HG03342 (cell line): ENCODE results near the gene STK38L.

ENCODE experiments used
- ATAC-seq: cut with Tn5 transposase; IDR thresholded peaks from one replicate; pipeline ENCODE4 v1.9.1; 2021; ENCODE audit warnings: mild to moderate bottlenecking, moderate library complexity; ENCODE audit not compliant: unreplicated experiment

The STK38L gene

DNA sequence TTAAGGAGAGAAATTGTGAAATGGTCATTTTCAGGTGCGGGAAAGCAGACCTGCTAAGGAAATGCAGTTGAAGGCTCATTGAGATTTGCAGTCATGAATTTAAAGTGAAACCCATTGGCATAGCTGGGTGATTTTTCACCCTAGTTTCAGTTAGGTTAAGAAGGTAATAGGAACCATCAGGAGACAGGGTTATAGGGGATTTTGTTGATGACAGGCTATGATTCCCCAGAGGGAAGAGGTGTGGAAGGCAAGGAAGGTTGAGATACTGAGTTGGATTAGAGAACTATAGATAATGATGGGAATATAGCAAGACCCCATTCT lies 65.9 kb downstream of the STK38L start:
- no peak for ATAC-seq

GRCh38 chr12:27316947-27317346 lies 72.9 kb downstream of the STK38L start:
- no peak for ATAC-seq

DNA sequence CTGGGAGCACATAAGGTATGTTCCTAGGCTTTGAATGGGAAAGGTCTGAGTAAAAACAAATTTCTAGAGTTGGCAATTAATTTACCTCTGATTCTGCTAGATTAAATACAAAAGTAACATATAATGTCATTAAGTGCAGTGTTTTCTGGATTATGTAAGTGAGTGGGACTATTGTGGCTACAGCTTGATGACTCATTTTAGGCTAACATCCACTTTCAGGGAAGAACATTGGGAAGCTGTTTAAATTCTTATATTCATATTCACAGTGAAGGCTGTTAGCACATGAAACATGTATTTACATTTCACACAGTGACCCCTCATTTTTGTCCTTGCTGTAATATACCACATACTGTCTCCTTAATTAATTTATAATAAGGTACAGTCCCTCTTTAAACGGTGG lies 75.3 kb downstream of the STK38L start:
- no peak for ATAC-seq

DNA sequence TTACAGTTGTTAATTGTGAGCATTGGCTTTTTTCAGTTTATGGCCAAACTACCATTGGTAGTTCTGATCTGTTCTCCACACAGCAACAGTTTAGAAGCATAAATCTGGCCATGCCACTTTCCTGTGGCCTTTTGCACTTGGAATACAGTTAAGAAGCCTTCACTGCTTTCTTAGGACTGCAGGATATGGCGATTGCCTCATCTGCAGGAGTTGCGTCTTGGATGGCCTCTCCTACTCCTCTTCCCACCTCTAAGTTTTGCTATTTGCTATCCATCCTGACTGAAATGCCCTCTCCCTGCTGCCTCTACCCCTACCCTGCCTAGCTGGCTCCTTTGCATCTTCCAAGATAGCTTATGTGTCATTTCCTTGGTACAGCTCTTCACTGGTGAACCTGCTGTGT lies 75.8 kb downstream of the STK38L start:
- ATAC-seq: no peak

- no peak for ATAC-seq
Observed at GRCh38 chr12:27324530-27324929, 80.4 kb downstream of the STK38L start.

DNA sequence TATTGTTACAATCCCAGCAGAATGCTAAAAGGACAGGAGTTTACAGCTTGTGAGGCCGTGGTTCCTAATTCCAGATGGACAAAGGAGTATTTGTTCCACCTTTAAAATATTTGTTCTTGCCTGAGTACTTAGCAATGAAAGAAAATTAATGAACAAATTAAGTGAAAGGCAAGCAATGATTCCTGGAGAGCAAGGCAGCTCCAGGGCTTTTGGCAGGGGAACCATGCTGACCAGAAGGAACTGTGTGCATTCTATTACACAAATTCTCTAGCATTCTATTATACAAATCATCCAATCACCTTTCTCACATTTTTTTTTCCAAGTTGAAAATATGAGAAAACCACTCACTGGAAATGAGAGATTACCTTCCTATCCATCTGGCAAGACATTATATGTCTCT lies 86.8 kb downstream of the STK38L start:
- ATAC-seq: no peak

- peak; percentile 45 for ATAC-seq
Observed at GRCh38 chr12:27331291-27331926, 87.3 kb downstream of the STK38L start.

GRCh38 chr12:27331927-27332324 lies 87.8 kb downstream of the STK38L start:
- ATAC-seq: no peak

DNA sequence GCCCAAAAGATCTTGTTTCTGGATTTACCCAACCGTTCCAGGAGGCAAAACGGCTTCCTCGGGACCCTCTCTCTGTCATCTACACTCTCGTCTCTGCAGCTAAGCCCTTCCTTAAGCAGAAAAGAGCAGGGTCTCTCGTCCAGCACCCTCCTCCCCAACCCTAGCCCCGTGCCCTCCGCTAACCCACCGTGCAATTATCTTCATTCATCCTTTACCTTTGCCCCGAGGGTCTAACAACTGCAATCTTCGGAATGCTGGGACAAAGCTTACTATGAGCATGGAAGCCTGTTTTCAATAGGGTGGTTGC lies 88.3 kb downstream of the STK38L start:
- peak; percentile 0 for ATAC-seq

GRCh38 chr12:27332714-27333402 lies 88.8 kb downstream of the STK38L start, which contains the start of gene BMAL2:
Gene BMAL2 (plus strand): TSS chr12:27332836. CDS start chr12:27333073, 237 bp downstream.
- ATAC-seq: peak; percentile 35

DNA sequence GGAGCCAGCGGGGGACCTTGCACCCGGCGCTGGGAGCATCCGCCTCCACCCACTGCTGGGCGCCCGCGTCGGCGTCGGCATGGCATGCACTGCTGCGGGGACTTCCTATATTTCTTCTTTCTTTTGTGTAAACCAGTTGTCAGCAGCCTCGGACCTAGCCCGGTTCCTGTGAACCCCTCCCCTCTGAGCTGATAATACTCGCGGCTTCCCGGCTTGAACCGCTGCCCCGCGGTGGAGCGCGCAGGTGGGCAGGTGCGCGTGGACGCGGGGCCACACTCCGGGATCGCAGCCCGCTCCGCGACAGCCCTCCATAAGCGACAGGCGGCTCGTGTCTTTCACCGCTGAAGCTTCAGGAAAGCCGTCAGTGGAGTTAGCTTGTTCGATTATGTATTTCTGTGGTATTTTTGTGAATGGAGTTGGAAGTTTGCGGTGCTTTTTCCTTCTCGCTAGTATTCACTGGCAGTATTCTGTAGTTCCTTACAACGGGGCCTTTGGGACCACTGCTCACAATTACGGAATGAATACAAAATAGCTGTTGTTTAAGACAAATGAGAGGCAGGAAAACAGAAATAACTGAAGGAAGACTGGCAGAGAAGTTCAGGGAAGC lies 89.4 kb downstream of the STK38L start:
- peak; percentile 26 for ATAC-seq

DNA sequence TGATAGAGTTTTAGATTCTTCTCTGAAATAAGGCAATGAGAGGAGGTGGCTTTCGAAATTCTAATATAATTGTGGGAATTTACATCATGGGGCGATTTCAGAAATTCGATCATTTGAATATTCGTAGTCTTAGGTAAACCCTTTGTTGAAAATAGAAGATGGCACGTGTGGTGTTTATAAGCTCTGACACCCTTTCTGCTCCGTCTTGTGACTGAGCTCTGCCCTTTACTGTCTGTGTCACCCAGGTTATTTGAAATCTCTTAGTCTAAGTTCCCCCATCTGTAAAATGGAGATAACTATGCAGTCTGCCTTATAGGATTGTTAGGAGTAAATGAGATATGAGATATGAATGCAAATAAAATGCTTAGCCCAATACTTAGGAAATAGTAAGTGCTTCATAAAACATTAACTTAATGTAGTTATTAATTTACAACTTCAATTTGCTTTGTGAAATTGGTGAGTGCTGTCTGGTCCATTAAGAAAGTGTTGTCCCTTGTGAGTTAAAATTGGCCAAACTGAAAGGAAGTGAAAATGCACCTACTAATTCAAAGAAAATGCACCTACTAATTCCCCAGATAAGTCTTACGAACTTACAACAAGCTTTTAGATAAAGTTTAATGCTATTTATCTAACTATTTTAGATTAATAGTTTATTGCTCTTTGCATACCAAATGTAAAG lies 90.1 kb downstream of the STK38L start:
- ATAC-seq: no peak

GRCh38 chr12:27334721-27335082 lies 90.6 kb downstream of the STK38L start:
- ATAC-seq: no peak

DNA sequence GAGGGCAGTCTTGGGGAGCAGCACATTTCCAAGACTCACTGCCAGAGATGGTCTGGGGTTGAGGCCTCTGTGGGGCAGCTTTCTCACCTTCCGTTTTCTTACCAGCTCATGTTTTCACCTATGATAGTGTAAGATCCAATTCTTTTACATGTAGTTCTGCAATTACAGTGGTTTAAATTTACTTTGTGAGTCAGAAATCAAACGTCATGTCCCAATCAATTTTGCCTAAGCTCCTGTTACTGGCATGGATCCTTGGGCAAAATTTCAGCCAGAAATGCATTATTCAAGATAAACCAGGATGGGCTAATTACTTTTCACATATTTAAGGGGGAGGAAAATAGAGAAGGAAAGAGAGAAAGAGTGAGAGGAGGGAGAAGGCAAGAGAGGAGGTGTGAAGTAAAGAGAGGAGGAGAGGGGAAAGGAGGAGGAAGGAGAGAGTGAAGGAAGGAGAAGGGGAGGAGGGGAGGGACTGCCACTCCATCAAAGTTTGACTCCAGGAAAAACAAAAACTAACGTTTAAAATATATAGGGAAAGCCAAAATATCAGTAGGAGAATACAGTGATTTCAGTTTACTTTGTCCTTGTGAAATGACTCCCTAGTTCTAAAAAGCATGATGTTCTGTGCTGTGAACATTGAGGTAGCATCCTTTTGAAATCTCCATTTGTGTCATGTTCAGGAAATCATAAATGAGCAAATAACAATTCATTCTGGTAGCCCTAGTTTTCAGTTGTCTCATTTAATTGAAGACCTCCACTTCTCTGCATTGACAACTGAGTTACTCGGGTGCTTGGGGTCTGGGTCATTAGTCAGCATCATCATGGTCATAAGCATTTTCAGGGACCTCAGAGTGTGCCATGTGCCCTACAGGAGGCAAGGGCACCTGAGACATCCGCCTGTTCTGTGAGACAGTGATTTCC lies 91.5 kb downstream of the STK38L start:
- ATAC-seq: no peak

DNA sequence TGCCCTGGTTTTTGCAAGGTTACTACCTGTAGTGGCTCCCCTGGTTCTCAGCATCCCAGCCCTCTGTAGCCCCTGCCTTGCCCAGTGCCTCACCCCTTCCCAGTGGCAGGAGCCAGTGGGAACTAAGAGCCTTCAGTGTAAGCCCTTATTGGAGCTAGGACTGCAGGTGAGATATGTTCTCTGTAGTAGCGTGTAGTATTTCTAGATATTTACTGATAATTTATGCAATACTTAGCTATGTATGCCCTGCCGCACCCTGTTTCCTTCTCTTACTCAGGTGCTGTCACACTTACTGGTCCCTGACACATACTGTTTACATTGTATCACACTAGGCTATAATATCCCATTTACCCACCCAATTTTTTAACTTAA lies 92.2 kb downstream of the STK38L start:
- ATAC-seq: no peak

DNA sequence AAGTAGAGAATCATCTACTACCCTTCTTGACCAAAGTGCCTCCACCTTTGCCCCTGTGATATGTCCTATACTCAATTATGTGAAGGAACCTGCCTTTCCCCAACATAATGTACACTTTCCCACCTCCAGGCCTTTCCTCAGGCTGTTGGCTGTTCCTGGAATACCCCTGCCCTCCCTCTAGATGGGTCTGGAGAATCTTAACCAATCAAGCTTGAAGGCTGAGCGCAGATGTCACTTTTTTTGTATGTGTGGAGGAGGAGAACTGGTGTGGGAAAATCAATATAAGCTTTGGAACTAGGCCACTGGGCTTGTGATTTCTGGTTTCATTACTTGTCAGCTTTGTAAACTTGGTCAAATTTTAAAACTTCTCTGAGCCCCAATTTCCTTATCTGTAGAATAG lies 93.3 kb downstream of the STK38L start:
- ATAC-seq: no peak

- ATAC-seq: no peak
Observed at GRCh38 chr12:27338473-27338872, 94.4 kb downstream of the STK38L start.

DNA sequence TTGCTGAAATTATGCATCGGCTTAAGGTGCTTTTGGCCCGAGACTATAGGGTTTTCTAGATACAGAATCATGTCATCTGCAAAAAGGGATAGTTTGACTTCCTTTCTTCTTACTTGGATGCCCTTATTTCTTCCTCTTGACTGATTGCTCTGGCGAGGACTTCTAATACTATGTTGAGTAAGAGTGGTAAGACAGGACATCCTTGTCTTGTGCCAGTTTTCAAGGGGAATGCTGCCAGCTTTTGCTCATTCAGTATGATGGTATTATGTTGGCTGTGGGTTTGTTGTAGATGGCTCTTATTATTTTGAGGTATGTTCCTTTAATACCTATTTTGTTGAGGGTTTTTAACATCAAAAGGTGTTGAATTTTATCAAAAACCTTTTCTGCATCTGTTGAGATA lies 96.9 kb downstream of the STK38L start:
- no peak for ATAC-seq

DNA sequence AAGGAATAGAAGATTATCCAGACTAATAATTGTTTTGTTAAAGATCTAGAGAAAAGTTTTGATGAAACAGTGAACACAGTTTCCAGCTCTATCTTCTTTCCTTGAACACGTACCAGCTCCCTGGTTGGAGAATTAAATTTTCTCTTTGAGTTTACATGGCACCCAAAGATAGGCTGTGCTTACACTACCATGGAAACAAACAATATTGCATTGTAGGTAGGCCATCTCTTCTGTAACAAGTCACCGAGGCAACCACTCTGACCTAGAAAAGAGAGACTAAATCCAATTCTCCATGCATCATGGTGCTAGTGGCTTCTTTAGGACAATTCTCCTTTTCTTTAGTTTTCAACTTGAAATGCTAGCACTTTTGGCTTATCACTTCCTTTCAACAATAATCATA lies 98.5 kb downstream of the STK38L start:
- ATAC-seq: no peak

DNA sequence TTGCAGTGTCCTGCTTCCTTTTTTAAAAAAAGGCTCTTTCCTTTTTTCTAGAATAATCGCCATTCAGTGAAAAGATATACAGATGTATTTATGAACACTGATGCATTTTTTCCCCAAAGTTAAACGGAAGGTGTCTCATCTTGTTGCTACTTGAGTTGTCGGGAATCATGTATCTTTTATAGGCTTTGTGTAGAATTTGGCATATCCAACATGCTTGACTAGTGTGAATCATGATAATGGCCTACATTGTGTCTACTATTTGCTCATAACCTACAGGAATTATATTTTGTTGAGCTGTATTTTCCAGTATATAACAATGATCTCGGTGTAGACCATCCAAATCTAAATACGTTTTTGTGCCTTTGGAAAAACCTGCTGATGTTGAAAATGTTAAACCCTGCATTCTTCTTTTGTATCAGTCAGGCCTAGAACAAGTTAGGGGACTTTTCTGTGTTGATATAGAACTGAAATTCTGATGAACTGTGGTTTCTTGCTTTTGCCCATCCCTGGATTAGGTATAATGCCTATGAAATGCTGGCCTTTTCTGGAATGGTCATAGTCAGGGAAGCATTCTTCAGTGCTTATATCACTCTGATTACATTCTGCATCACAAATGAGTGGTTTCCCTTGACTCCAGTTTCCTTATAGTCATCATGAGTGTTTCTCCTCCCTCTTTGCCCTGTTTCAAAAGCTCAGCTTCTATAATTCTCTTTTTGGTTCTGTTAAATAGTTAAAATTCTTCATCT lies 99.3 kb downstream of the STK38L start:
- ATAC-seq: no peak
